DMS 273 (cell line): ENCODE data around the gene GNG3.

ENCODE experiments used
- DNase-seq: peaks from one replicate; lab custom pipeline; 2025; ENCODE audit not compliant: unreplicated experiment; lab: John Stamatoyannopoulos, UW

GNG3 gene

DNA sequence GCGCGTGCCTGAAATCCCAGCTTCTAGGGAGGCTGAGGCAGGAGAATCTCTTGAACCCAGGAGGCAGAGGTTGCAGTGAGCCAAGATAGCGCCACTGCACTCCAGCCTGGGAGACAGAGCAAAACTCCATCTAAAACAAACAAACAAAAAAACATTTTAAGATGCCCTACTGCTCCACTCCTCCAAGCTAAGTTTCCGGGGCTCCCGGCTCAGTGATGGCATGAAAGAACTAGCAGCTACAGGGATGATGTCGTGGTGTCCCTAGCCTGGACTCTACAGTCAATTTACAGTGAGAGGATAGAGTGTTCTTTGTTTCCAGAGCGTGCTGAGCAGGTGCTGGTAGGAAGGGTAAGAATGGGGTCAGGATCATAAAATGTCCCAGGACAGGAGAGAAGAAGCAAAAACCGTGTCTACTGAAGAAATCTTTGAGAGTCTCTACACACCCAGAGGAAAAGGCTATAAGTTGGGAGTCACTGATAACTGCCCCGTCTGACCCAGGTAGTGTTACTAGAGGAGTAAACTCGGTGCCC lies 47.7 kb downstream of the GNG3 start:
- no peak for DNase-seq

DNA sequence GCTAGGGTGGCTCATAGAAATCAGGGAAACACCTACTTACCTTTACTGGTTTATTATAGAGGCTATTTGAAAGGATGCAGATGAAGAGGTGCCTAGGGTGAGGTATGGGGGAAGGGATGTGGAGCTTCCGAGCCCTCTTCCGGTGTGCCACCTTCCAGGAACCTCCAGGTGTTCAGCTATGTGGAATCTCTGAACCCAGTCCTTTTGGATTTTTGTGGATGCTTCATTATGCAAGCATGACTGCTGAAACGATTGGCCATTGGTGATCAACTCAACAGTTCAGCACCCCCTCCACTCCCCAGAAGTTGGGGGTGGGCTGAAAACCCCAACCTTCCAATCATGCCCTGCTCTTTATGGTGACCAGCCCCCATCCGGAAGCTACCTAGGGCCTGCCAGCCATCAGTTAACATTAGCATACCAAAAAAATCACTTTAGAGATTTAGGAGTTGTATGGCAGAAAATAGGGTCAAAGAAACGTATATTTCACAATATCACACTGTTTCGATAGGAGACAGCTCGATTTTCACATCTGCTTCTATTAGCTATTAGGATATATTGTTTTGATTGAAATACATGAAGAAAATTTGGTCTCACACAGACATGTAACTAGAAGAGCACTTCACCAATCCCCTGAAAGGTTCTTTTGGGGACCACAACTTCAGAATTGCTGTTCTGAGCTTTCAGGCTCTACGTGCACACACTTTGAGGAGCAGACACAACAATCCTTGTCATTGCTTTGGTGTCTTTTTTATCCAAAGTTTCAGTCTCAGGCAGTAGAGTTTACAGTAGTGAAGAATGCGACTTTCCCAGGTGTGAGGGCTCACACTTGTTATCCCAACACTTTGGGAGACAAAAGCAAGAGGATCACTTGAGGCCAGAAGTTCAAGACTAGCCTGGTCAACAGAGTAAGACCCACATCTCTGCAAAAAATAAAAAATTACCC lies 50.6 kb downstream of the GNG3 start:
- no peak for DNase-seq
